Breast epithelium (tissue), 3 donors: Measurements from ENCODE around the gene UNC80.

Source experiments
- POLR2A ChIP-seq: fragments of 450-650 bp; IDR thresholded peaks from one replicate; pipeline ENCODE4 v1.6.1; 2016; ENCODE audit warnings: antibody characterized with exemption, mild to moderate bottlenecking, moderate library complexity
- POLR2AphosphoS5 ChIP-seq, 3 donors: sonication (generic); formaldehyde crosslinking; IDR thresholded peaks; one replicate each; pipeline ENCODE4 v1.6.1; 2017; ENCODE audit warnings: antibody characterized with exemption in 3 of 3
- TF ChIP-seq, protein P1 (sequence below), 3 donors: fragments of 450-650 bp; IDR thresholded peaks; one replicate each; pipeline ENCODE4 v1.5.1; 2016 to 2017; ENCODE audit warnings: antibody characterized with exemption in 3 of 3, mild to moderate bottlenecking in 3 of 3, moderate library complexity in 3 of 3

DNA sequence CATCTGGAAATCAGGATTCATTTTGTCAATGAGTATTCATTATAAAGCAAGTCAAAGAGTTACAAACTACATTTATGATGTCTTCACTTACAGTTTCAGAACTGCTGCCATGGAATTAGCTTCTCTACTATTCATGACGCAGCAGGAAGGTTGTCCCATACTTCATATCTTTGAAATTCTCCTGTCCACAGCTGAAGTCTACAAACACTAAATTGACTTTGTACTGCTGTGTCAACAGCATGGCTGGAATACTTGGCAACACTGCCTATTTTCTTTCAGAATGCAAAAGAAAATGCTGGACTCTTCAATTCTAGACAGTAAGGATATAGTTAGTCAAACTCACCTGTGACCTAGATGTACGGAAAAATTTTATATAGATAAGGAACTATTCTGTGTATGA is 44.6 kb upstream of the UNC80 start:
- TF ChIP-seq, protein P1, sequence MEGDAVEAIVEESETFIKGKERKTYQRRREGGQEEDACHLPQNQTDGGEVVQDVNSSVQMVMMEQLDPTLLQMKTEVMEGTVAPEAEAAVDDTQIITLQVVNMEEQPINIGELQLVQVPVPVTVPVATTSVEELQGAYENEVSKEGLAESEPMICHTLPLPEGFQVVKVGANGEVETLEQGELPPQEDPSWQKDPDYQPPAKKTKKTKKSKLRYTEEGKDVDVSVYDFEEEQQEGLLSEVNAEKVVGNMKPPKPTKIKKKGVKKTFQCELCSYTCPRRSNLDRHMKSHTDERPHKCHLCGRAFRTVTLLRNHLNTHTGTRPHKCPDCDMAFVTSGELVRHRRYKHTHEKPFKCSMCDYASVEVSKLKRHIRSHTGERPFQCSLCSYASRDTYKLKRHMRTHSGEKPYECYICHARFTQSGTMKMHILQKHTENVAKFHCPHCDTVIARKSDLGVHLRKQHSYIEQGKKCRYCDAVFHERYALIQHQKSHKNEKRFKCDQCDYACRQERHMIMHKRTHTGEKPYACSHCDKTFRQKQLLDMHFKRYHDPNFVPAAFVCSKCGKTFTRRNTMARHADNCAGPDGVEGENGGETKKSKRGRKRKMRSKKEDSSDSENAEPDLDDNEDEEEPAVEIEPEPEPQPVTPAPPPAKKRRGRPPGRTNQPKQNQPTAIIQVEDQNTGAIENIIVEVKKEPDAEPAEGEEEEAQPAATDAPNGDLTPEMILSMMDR (IDR thresholded peaks at IDR 0.05) = no peak
- TF ChIP-seq POLR2AphosphoS5 (IDR thresholded peaks at IDR 0.05) (no peak), POLR2A (no peak)
